ENCODE data around the gene RGS19. TPM values are rescaled to one million over a fixed set of nuclear protein-coding genes. Genes with fewer than 3 reads are reported as not detected.

RGS19 gene
- total and polyA plus RNA-seq, 2 donors, result 27.2 to 42.8 TPM

GRCh38 chr20:64032706-64033624 lies 46.4 kb downstream of the RGS19 start:
- WGBS, result 95% methylated on average over 31 of the region's 31 CpGs
- H3K36me3 ChIP-seq (ENCODE audit: control insufficient read depth in 2 of 2, insufficient read depth in 2 of 2, low read length in 1 of 2), result peaks cover 61 to 64% of the 10 kb centered on the region in 2 donors
- no peak for DNase-seq (ENCODE audit: low read depth in 6 of 9, low spot score in 9 of 9)
- no peaks in the 10 kb centered on the region for H3K9me3 ChIP-seq (ENCODE audit: control insufficient read depth in 2 of 2, insufficient read depth in 1 of 2, low read length in 1 of 2)
- H3K27ac ChIP-seq (ENCODE audit: low read depth in 1 of 2, low read length in 1 of 2), result no peak overlapping the region
- no peak overlapping the region for H3K4me3 ChIP-seq (ENCODE audit: low read length in 2 of 2)
- peaks cover 9 to 17% of the 10 kb centered on the region in 2 donors for H3K27me3 ChIP-seq (ENCODE audit: control insufficient read depth in 2 of 2, insufficient read depth in 1 of 2, low read length in 1 of 2)
- H3K4me1 ChIP-seq (ENCODE audit: control insufficient read depth in 2 of 2, insufficient read depth in 2 of 2, low read length in 2 of 2), result peaks cover 0 to 40% of the 10 kb centered on the region in 2 donors

- no peak for DNase-seq (ENCODE audit: low read depth in 6 of 9, low spot score in 9 of 9)
- Histone ChIP-seq H3K27ac (ENCODE audit: low read depth in 1 of 2, low read length in 1 of 2) (no peak overlapping the region), H3K4me1 (ENCODE audit: control insufficient read depth in 2 of 2, insufficient read depth in 2 of 2, low read length in 2 of 2) (peaks cover 0 to 29% of the 10 kb centered on the region in 2 donors), H3K36me3 (ENCODE audit: control insufficient read depth in 2 of 2, insufficient read depth in 2 of 2, low read length in 1 of 2) (peaks cover 72 to 75% of the 10 kb centered on the region in 2 donors), H3K9me3 (ENCODE audit: control insufficient read depth in 2 of 2, insufficient read depth in 1 of 2, low read length in 1 of 2) (no peaks in the 10 kb centered on the region), H3K4me3 (ENCODE audit: low read length in 2 of 2) (no peak overlapping the region), H3K27me3 (ENCODE audit: control insufficient read depth in 2 of 2, insufficient read depth in 1 of 2, low read length in 1 of 2) (peaks cover 0 to 6% of the 10 kb centered on the region in 2 donors)
- 98% methylated on average over 19 of the region's 19 CpGs for WGBS
These were observed 47.5 kb downstream of the RGS19 start for GRCh38 chr20:64031822-64032314.

GRCh38 chr20:64030371-64031134 lies 48.8 kb downstream of the RGS19 start:
- no peaks in the 10 kb centered on the region for H3K9me3 ChIP-seq (ENCODE audit: control insufficient read depth in 2 of 2, insufficient read depth in 1 of 2, low read length in 1 of 2)
- H3K4me3 ChIP-seq (ENCODE audit: low read length in 2 of 2), result no peak overlapping the region
- H3K36me3 ChIP-seq (ENCODE audit: control insufficient read depth in 2 of 2, insufficient read depth in 2 of 2, low read length in 1 of 2), result peaks cover 80 to 88% of the 10 kb centered on the region in 2 donors
- no peaks in the 10 kb centered on the region for H3K27me3 ChIP-seq (ENCODE audit: control insufficient read depth in 2 of 2, insufficient read depth in 1 of 2, low read length in 1 of 2)
- H3K27ac ChIP-seq (ENCODE audit: low read depth in 1 of 2, low read length in 1 of 2), result no peak overlapping the region
- no peak for DNase-seq (ENCODE audit: low read depth in 6 of 9, low spot score in 9 of 9)
- 98% methylated on average over 20 of the region's 20 CpGs for WGBS
- H3K4me1 ChIP-seq (ENCODE audit: control insufficient read depth in 2 of 2, insufficient read depth in 2 of 2, low read length in 2 of 2), result peaks cover 0 to 15% of the 10 kb centered on the region in 2 donors

- H3K4me1 ChIP-seq (ENCODE audit: control insufficient read depth in 2 of 2, insufficient read depth in 2 of 2, low read length in 2 of 2), result peaks cover 0 to 7% of the 10 kb centered on the region in 2 donors
- H3K27me3 ChIP-seq (ENCODE audit: control insufficient read depth in 2 of 2, insufficient read depth in 1 of 2, low read length in 1 of 2), result no peaks in the 10 kb centered on the region
- peaks cover 84 to 96% of the 10 kb centered on the region in 2 donors for H3K36me3 ChIP-seq (ENCODE audit: control insufficient read depth in 2 of 2, insufficient read depth in 2 of 2, low read length in 1 of 2)
- 98% methylated on average over 38 of the region's 38 CpGs for WGBS
- H3K27ac ChIP-seq (ENCODE audit: low read depth in 1 of 2, low read length in 1 of 2), result no peak overlapping the region
- no peaks in the 10 kb centered on the region for H3K9me3 ChIP-seq (ENCODE audit: control insufficient read depth in 2 of 2, insufficient read depth in 1 of 2, low read length in 1 of 2)
- DNase-seq (ENCODE audit: low read depth in 6 of 9, low spot score in 9 of 9), result no peak
- no peak overlapping the region for H3K4me3 ChIP-seq (ENCODE audit: low read length in 2 of 2)
These were observed 49.8 kb downstream of the RGS19 start for GRCh38 chr20:64029293-64030117.

- H3K36me3 ChIP-seq (ENCODE audit: control insufficient read depth in 2 of 2, insufficient read depth in 2 of 2, low read length in 1 of 2), result peaks cover 86 to 98% of the 10 kb centered on the region in 2 donors
- no peaks in the 10 kb centered on the region for H3K4me1 ChIP-seq (ENCODE audit: control insufficient read depth in 2 of 2, insufficient read depth in 2 of 2, low read length in 2 of 2)
- no peaks in the 10 kb centered on the region for H3K27me3 ChIP-seq (ENCODE audit: control insufficient read depth in 2 of 2, insufficient read depth in 1 of 2, low read length in 1 of 2)
- H3K27ac ChIP-seq (ENCODE audit: low read depth in 1 of 2, low read length in 1 of 2), result no peak overlapping the region
- no peak for DNase-seq (ENCODE audit: low read depth in 6 of 9, low spot score in 9 of 9)
- 96% methylated on average over 24 of the region's 24 CpGs for WGBS
- H3K9me3 ChIP-seq (ENCODE audit: control insufficient read depth in 2 of 2, insufficient read depth in 1 of 2, low read length in 1 of 2), result peaks cover 0 to 3% of the 10 kb centered on the region in 2 donors
- no peak overlapping the region for H3K4me3 ChIP-seq (ENCODE audit: low read length in 2 of 2)
These were observed 51.2 kb downstream of the RGS19 start for GRCh38 chr20:64027981-64028685.

GRCh38 chr20:64025826-64026412 lies 53.4 kb downstream of the RGS19 start:
- 97% methylated on average over 29 of the region's 29 CpGs for WGBS
- DNase-seq (ENCODE audit: low read depth in 6 of 9, low spot score in 9 of 9), result no peak

GRCh38 chr20:64025101-64025825 lies 54.1 kb downstream of the RGS19 start:
- Histone ChIP-seq H3K27ac (ENCODE audit: low read depth in 1 of 2, low read length in 1 of 2) (no peak overlapping the region), H3K36me3 (ENCODE audit: control insufficient read depth in 2 of 2, insufficient read depth in 2 of 2, low read length in 1 of 2) (peaks cover 82 to 93% of the 10 kb centered on the region in 2 donors), H3K27me3 (ENCODE audit: control insufficient read depth in 2 of 2, insufficient read depth in 1 of 2, low read length in 1 of 2) (no peaks in the 10 kb centered on the region), H3K9me3 (ENCODE audit: control insufficient read depth in 2 of 2, insufficient read depth in 1 of 2, low read length in 1 of 2) (peaks cover 0 to 3% of the 10 kb centered on the region in 2 donors), H3K4me1 (ENCODE audit: control insufficient read depth in 2 of 2, insufficient read depth in 2 of 2, low read length in 2 of 2) (no peaks in the 10 kb centered on the region), H3K4me3 (ENCODE audit: low read length in 2 of 2) (no peak overlapping the region)
- WGBS, result 98% methylated on average over 18 of the region's 18 CpGs
- no peak for DNase-seq (ENCODE audit: low read depth in 6 of 9, low spot score in 9 of 9)

More at GRCh38 chr20:64025826-64026412, 53.4 kb downstream of the RGS19 start:
- H3K36me3 ChIP-seq (ENCODE audit: control insufficient read depth in 2 of 2, insufficient read depth in 2 of 2, low read length in 1 of 2), result peaks cover 85 to 98% of the 10 kb centered on the region in 2 donors
- peaks cover 0 to 3% of the 10 kb centered on the region in 2 donors for H3K9me3 ChIP-seq (ENCODE audit: control insufficient read depth in 2 of 2, insufficient read depth in 1 of 2, low read length in 1 of 2)
- no peaks in the 10 kb centered on the region for H3K27me3 ChIP-seq (ENCODE audit: control insufficient read depth in 2 of 2, insufficient read depth in 1 of 2, low read length in 1 of 2)
- no peak overlapping the region for H3K4me3 ChIP-seq (ENCODE audit: low read length in 2 of 2)
- no peaks in the 10 kb centered on the region for H3K4me1 ChIP-seq (ENCODE audit: control insufficient read depth in 2 of 2, insufficient read depth in 2 of 2, low read length in 2 of 2)
- H3K27ac ChIP-seq (ENCODE audit: low read depth in 1 of 2, low read length in 1 of 2), result no peak overlapping the region

All from thymus (tissue), 11 donors.